Omental fat pad (tissue), 4 donors: Measurements from ENCODE around the gene RASGRF1. TPM values are rescaled to one million over a fixed set of nuclear protein-coding genes. Genes with fewer than 3 reads are reported as not detected.

ENCODE experiments used
- ATAC-seq: fragments of 150-250 bp; one replicate; pipeline ENCODE4 v1.9.1; 2016; ENCODE audit warnings: mild to moderate bottlenecking, moderate library complexity; ENCODE audit not compliant: low FRiP score
- DNase-seq: peaks from one replicate; pipeline ENCODE4 v3.0.0-alpha.2; 2019; ENCODE audit warnings: low spot score
- total RNA-seq, 4 donors: library from RNA; depleted of rRNA; stranded (reverse); fragments of >200 nt; gene quantifications; one replicate each; pipeline ENCODE4 v1.1.0, GENCODE V29; 2016
- TF ChIP-seq, protein P1 (sequence below), 3 donors: fragments of 450-650 bp; IDR thresholded peaks; one replicate each; pipeline ENCODE4 v1.5.1; 2016 to 2017; ENCODE audit warnings: antibody characterized with exemption in 3 of 3, mild to moderate bottlenecking in 3 of 3, moderate library complexity in 2 of 3

The RASGRF1 gene
- total RNA-seq, 4 donors from 2014 or later = 0.13 to 0.32 (median 0.24) TPM; not detected in 1

DNA sequence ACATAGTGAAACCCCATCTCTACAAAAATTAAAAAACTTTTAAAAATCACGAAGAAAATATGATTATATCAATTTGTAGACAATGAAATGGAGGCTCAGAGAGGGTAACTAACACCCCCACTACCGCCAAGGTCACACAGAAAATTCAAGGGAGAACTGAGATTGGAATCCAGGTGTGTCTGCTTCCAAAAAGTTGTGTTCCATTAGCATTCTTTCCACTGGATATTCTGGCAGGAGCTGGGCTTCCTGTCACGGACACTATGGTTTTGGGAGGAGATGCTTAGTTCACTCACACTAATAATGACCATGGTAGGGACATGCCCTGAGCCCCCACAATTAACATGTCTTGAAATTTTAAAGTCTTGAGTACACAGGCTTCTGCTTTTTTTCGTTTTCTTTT is 174.5 kb downstream of the RASGRF1 start:
- TF ChIP-seq, protein P1, sequence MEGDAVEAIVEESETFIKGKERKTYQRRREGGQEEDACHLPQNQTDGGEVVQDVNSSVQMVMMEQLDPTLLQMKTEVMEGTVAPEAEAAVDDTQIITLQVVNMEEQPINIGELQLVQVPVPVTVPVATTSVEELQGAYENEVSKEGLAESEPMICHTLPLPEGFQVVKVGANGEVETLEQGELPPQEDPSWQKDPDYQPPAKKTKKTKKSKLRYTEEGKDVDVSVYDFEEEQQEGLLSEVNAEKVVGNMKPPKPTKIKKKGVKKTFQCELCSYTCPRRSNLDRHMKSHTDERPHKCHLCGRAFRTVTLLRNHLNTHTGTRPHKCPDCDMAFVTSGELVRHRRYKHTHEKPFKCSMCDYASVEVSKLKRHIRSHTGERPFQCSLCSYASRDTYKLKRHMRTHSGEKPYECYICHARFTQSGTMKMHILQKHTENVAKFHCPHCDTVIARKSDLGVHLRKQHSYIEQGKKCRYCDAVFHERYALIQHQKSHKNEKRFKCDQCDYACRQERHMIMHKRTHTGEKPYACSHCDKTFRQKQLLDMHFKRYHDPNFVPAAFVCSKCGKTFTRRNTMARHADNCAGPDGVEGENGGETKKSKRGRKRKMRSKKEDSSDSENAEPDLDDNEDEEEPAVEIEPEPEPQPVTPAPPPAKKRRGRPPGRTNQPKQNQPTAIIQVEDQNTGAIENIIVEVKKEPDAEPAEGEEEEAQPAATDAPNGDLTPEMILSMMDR (IDR thresholded peaks at IDR 0.05) = no peak
- ATAC-seq = no peak
- DNase-seq = no peak

DNA sequence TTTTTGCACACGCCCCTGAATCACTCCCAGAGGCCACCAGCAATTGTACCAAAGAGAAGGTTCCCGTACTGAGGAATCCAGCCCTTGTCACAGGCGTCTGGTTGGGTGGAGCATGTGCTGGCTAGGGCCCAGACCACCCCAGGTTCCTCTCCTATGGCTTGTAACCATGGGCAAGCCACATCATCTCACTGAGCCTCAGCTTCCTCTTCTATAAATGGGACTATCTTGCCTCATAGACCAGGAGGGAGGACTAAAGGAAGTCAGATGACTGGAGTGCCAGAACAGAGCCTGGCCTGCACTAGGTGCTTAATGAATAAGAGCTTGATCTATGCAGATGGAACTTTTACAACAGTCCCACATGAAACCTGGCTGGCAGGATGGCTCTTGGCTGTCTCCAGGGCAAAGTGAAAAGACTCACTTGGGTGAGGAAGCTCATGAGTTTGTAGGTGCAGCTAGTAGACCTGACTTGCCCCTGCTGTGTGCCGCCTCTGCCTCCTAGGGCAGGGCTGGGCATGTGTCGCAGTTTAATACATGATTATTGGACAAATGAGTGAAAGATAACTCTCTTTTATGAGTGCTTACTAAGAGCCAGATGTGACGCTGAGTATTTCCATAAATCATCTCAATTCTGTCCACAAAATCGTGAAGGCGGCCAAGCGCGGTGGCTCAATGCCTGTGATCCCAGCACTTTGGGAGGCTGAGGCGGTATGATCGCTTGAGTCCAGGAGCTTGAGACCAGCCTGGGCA is 175.1 kb downstream of the RASGRF1 start:
- TF ChIP-seq, protein P1 (IDR thresholded peaks at IDR 0.05) = no peak
- ATAC-seq (peak; percentile 28), DNase-seq (no peak)

DNA sequence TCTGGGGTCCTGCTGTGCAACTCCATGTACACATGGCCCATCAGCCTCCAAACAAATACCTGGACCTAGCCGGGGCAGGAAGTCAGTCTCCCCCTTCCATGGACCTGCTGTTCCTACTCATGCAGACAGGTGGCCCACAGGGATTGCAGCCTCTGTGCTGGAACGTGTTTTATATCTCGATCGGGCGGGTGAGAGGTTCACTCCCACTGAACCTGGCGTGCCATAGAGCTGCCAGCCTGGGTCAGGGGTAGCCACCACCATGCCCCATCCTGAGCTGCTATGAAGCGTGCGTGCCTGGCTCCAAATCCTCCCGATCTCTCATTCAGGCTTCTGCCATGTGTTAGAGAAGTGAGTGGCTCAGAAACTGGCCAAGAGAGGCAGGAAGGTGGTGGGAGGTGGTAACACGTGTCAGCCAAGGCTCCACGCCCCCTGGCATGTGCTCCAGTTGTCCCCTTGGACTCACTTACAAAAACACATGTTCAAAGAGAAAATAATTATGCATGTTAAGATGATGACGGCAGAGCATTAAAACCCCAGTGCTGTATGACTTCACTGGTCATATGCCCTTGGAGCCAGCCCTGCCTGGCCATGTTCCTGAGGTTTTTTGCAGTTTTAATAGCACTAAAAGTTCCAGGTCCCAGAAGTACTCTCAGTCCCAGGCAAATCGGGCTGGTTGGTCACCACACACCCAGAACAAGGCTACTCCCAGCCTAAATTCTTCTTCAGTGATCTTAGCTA is 176.4 kb downstream of the RASGRF1 start:
- TF ChIP-seq, protein P1 (IDR thresholded peaks at IDR 0.05) = peak in 1 of 3 donors; percentile 17
- ATAC-seq (peak; percentile 9), DNase-seq (no peak)

DNA sequence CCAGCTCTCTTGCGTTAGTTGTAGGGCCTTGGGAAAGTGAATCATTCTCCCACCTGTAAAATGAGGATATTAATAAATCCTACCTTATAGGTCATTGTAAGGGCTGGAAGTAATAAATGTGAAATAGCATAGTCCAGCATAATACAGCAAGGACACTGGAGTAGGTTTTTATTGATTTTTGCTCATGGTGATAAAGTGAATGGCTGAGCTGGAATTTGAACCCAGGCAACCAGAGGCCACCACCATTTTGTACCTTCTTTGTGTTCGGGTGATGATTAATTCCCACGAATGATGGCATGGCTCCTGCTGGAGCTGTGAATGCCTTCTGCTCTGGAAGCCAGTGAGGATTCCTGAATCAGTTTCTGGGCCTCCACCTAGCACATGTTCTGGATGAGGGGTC is 177.6 kb downstream of the RASGRF1 start:
- TF ChIP-seq, protein P1 (IDR thresholded peaks at IDR 0.05) = no peak

DNA sequence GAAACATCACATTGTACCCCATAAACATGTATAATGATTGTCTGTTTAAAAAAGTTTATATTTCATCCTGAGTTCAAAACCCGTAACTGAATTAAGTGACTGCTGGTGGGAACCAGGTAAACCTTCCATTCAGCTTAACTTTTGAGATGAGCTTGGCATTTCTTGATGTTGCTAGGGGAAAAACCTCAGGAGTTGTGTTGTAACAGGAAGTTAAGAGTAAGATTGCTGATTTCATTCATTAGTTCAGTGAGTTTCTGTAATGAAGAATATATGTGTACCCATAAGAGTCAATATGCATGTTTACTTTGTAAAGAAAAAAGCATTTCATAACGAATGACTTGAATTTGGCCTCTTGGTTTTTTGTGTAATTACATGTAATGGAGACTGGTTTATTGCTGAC is 178.3 kb downstream of the RASGRF1 start:
- no peak for DNase-seq
- ATAC-seq = no peak
- TF ChIP-seq, protein P1 (IDR thresholded peaks at IDR 0.05) = no peak

More for the DNA sequence above, 177.6 kb downstream of the RASGRF1 start:
- DNase-seq (no peak), ATAC-seq (no peak)

DNA sequence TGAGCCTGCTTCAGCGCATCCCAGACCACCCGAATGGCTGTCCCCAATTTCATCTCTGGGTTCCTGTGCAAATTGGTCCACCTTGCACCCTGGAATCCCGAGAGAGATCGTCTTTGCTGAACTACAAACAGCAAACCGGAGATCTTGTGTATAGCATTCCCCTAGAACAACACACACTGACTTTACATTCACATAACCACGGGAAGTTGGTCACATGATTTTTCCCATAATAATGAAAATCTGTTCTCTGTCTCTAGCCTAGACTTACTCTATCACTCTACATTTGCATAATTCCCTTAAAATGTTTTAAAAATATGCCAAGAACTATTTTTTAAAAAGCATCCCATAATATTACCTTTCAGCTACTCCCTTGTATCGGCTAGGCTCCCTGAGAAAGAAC is 180.3 kb downstream of the RASGRF1 start:
- no peak for ATAC-seq
- no peak for DNase-seq

More for the DNA sequence above, 180.3 kb downstream of the RASGRF1 start:
- TF ChIP-seq, protein P1 (IDR thresholded peaks at IDR 0.05) = no peak

Other genes with a start within 250 kb of the RASGRF1 start
- gene MORF4L1, start 217.9 kb downstream of the RASGRF1 start, total RNA-seq = 100 to 1,000 TPM; 302 to 390 (median 316) TPM
- gene CTSH, start 145.7 kb downstream of the RASGRF1 start, total RNA-seq = 100 to 1,000 TPM; 110 to 351 (median 203) TPM
- not detected for gene ANKRD34C, start 191.9 kb upstream of the RASGRF1 start, total RNA-seq
- 10 to 100 TPM; 32.9 to 42.4 (median 34.6) TPM for gene TMED3, start 220.3 kb upstream of the RASGRF1 start, total RNA-seq